GM19023 (cell line): Measurements from ENCODE around the gene IPO7.
A peak's percentile ranks its signal among the peaks of the same experiment; 100 is the strongest.
"Not testable (repeated sequence)": the region's sequence is repeated elsewhere in the genome, so short reads cannot be mapped to it uniquely, and the experiment has no call there.

Experiments used
- ATAC-seq: cut with Tn5 transposase; IDR thresholded peaks from one replicate; pipeline ENCODE4 v1.9.1; 2021; ENCODE audit warnings: mild to moderate bottlenecking, moderate library complexity; ENCODE audit not compliant: unreplicated experiment

Gene IPO7

DNA sequence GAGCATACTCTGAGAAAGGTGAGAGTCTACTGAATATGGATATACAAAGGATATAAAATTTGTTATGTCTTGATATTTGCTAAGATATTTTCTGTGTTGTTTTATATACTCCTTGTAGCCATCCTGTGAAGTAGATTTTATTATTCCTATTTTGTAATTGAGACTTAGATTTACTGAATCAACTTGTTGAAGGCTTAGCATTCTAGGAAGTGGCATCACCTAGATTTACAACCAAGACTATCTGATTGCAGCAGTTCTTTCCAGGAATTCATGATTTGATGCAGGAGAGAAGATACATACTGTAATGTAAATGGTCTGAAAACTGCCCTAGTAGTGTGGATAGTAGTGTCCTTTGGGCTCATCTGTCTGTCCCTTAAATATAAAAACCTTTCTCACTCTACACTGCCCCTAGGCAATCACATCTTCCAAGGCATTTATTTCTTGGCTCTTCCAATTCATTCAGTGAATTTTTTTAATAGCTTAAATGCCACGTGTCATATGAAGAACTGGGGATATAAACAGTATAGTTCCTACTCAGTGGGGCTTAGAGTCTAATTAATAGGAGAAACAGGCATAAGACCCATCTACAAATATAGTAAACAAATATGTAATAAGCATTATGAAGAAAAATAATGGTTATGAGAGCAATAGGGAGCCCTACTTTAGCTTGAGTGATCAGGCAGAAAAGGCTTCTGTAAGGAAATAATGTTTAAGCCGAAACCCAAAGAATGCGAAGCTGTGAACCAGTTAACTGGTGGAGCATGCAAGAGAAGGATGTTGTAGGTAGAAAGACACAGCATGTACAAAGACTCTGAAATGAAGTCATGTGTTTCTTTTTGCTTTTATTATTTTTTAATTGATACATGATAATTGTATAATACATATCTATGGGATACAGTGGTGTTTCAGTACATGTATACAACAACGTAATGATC lies 13.6 kb downstream of the IPO7 start:
- ATAC-seq, result no peak

GRCh38 chr11:9399466-9399865 lies 15.0 kb downstream of the IPO7 start:
- ATAC-seq, result no peak

GRCh38 chr11:9401884-9402283 lies 17.4 kb downstream of the IPO7 start:
- not testable (repeated sequence) for ATAC-seq

DNA sequence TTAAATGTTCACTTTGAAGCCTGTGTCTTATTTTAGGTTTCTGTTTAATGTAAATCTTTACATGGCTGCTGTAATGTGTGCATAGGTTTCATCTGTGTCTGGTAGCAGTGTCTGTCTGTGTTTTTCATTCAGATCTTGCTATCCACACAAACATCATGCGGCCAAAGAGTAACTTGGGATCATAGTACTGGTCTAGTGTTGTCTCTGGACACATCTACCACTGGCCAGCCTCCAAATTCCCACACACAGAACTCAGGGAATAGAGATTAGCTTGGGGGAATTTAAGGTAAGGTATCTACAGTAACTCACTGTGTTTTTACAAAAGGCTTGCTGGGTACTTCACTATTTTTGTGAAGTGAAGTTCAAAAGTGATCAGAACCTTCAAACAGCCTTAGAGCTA lies 44.3 kb downstream of the IPO7 start:
- no peak for ATAC-seq

- ATAC-seq, result no peak
These were observed 54.2 kb downstream of the IPO7 start for GRCh38 chr11:9438611-9439010.

GRCh38 chr11:9446230-9446629 lies 61.8 kb downstream of the IPO7 start:
- ATAC-seq, result no peak

- no peak for ATAC-seq
These were observed 64.3 kb downstream of the IPO7 start for GRCh38 chr11:9448576-9449352.

- not testable (repeated sequence) for ATAC-seq
These were observed 67.6 kb downstream of the IPO7 start for GRCh38 chr11:9452023-9452422.

DNA sequence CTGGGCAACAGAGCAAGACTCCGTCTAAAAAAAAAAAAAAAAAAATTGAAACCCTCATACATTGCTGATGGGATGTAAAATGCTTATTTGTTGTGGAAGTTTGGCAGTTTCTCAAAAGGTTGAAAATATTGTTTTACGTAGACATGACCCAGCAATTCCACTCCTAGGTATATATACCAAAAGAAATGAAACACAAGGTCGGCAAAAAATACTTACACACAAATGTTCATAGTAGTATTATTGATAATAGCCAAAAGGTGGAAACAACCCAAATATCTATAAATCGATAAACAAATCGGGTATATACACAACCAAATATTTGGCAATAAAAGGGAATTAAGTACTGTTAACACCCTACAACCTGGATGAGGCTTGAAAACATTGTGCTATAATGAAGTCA lies 71.3 kb downstream of the IPO7 start:
- no peak for ATAC-seq

DNA sequence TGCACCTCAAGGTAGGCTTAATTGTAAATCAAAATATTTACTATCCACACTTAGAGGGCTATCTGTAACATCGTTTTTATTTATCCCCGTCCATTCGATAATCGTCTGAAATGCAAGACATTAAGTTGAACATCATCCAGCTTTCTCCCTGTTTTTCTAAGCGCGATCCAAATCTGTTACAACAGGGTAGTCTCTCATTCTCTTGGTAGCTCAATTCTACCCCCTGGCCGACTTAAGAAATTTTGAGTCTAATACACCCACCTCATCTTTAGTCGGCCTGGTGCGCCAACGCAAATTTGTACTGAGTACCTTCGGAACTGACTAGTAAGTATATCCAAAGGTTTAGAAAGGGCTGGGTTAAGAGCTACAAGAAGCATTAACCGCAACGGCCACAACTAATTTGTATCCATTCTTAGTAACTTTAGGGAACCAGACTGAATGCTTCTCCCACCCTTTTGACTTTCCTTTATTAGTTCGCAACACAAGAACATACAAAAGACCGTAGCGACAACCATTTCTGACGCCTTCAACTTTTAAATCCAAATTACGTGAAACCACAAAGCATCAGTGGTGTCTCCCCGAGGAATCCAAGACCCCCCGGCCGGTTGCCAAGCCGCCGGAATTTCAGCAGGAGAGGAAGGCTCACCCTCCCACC lies 75.3 kb downstream of the IPO7 start:
- no peak for ATAC-seq

DNA sequence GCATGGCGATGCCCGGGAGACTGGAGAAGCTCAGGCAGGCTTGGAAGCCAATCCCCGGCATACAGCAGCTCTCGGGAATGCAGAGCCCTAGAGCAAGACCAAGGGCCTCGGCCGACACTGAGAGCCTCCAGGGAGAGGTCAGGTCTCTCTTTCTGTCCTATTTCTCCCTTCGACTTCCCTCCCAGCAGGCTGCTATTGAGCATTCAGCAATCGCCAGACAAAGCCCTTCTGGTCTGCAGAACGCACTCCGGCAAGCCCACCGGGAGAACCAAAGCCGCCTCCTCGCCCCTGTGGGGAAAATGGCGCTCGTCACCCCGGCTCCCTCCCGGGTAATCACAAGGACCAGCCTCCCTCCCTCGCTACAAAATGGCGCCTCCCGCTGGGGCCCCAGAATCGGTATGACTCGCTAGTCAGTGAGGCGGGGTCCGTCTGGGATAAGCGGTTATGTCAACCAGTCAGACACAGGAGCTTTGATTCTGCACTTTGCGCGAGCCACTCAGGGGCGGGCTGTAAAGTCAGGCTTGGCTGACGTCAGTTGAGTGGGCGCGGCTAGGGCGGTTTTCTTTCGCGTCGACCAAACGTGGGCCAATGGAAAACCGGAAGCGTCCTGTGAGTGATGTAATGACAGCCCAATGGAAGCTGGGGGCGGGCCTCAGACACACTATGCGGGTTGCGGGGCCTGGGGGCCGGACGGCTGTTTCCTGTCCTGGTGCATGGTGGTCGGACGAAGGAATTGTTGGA lies 76.0 kb downstream of the IPO7 start, which contains the start of gene ZNF143:
Gene ZNF143, plus strand, starts transcription at position 691 of the 741 bp plus-strand sequence. CDS start 10,297 bp downstream, outside the sequence.
- peak; percentile 88 for ATAC-seq

- peak; percentile 46 for ATAC-seq
These were observed 76.8 kb downstream of the IPO7 start for GRCh38 chr11:9461063-9461759.

DNA sequence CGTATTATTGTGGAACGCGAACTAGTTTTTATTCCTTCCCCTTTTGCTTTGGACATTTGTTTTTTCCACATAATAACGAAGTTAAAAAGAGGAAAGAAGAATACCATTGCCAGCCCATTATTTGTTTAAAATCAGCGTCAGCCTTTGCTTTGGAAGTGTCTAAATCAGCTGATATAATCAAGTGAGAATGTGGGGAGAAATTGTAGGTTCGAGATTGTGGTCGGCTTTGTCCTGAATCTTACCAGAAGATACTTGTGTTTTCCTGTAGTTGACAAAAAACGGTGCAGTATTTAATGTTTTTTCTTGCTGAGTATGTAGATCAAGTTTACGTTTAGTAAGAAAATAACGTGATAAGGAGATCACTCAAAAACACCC lies 77.3 kb downstream of the IPO7 start:
- ATAC-seq, result no peak

DNA sequence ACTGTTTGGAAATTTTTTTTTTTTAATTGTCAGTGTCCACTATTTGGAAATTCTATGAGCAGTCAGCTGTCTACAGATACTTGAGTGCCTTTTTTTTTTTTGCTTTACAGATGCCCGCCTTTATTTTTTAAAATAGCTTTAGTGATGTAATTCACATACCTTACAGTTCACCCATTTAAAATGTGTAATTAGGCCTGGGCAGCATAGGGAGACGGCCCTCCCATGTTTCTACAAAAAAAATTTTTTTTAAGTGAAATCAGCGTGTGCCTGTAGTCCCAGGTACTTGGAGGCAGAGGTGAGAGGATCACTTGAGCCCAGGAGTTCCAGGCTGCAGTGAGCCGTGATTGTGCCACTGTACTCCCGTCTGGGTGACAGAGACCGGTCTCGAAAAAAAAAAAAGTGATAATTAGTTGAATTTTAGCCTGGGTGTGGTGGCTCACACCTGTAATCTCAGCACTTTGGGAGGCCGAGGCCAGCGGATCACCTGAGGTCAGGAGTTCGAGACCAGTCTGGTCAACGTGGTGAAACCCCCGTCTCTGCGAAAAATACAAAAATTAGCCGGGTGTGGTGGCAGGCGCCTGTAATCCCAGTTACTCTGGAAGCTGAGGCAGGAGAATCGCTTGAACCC lies 77.8 kb downstream of the IPO7 start:
- no peak for ATAC-seq

GRCh38 chr11:9462806-9463537 lies 78.5 kb downstream of the IPO7 start:
- ATAC-seq, result no peak

DNA sequence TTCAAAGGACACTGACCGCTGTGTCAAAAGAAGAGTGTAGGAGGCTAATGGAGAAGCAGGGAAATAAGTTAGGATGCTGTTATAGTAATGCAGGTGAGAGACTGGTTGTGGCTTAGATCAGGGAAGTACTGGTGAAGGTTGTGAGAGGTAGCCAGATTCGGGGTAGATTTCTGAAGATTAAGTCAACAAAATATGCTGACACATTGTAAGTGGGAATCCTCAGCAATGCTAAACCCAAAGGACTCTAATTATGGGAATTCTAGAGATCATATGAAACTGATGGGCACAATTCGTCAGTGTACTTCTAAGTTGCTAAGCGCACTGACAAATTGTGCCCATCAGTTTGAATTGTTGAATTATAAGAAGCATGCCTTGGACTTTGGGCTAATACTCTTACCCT lies 86.3 kb downstream of the IPO7 start:
- ATAC-seq, result no peak

DNA sequence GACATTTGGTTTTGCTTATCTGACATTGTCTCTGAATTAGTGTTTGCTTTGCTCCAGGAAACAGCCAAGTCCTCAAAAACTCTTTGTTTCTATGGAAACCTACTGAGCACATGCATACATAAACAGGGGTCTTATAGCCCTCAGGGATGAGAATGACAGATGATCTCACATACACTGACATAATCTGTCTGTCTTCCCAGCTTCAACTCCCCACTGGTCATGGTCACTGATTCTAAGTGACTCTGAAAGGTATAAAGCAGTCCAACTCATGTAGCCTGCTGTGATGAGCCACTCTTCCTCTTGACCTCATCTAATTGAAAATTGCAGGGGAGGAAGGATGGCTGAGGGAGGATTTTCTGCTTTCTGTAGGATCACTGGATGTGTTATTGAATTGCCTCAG lies 89.0 kb downstream of the IPO7 start:
- no peak for ATAC-seq

DNA sequence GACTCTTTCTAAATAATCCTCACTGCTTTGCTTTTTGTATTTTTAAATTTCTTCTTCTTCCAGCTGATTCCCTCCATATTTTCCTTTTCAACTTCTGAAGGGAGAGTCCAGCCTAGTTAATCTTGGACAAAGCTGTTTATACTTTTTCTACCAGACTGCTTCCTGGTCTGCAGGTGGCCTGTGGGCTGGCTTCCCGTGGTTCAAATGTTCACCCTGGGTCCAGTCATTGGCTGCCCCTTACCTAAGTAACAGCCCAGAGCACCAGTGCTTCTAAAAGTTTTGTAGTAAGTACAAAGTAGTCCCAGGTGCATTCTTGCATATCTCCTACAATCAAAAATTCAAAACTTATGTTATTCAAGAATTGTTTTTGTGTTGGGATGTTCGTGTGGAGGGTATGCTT lies 95.4 kb downstream of the IPO7 start:
- no peak for ATAC-seq
